Upper lobe of left lung (tissue), 6 donors: ENCODE results near the gene FIBCD1. TPM values are rescaled to one million over a fixed set of nuclear protein-coding genes. Genes with fewer than 3 reads are reported as not detected.
A peak's percentile ranks its signal among the peaks of the same experiment; 100 is the strongest.

Experiments
- ATAC-seq, 2 donors: fragments of 200-7000 bp; cut with Tn5 transposase; one replicate each; pipeline ENCODE4 v1.9.1; 2022; ENCODE audit warnings: mild to moderate bottlenecking in 2 of 2, moderate library complexity in 2 of 2; ENCODE audit not compliant: low FRiP score in 2 of 2
- DNase-seq, 2 donors: peaks; one replicate each; pipeline ENCODE4 v3.0.0-alpha.2; 2019 to 2020
- H3K27ac ChIP-seq, 4 donors: fragments of 200-600 bp; sonication (generic); one replicate each; pipeline ENCODE4 v1.5.1; 2016 to 2019
- H3K27me3 ChIP-seq, 4 donors: fragments of 200-600 bp; sonication (generic); one replicate each; pipeline ENCODE4 v1.5.1; 2017 to 2019
- H3K36me3 ChIP-seq, 4 donors: fragments of 200-600 bp; sonication (generic); one replicate each; pipeline ENCODE4 v1.5.1; 2016 to 2019
- H3K4me1 ChIP-seq, 4 donors: fragments of 200-600 bp; sonication (generic); one replicate each; pipeline ENCODE4 v1.5.1; 2018 to 2019
- H3K4me3 ChIP-seq, 4 donors: fragments of 200-600 bp; sonication (generic); one replicate each; pipeline ENCODE4 v1.5.1; 2017 to 2019; ENCODE audit warnings: mild to moderate bottlenecking in 2 of 4, moderate library complexity in 1 of 4
- H3K9me3 ChIP-seq, 4 donors: fragments of 200-600 bp; sonication (generic); one replicate each; pipeline ENCODE4 v1.5.1; 2018 to 2019
- CTCF ChIP-seq, 6 experiments: fragments of 450-650 bp in 4 of 6; fragments of 200-600 bp in 2 of 6; sonication (generic) in 2 of 6; IDR thresholded peaks; one replicate each; pipeline ENCODE4 v1.5.1; 2016 to 2019; ENCODE audit warnings: antibody characterized with exemption in 6 of 6
- EP300 ChIP-seq, 4 donors: sonication (generic); formaldehyde crosslinking; IDR thresholded peaks; one replicate each; pipeline ENCODE4 v1.5.1; 2017; ENCODE audit warnings: antibody characterized with exemption in 4 of 4, control low read depth in 2 of 4
- POLR2A ChIP-seq, 4 donors: fragments of 450-650 bp; IDR thresholded peaks; one replicate each; pipeline ENCODE4 v1.5.1; 2016 to 2017; ENCODE audit warnings: antibody characterized with exemption in 4 of 4, mild to moderate bottlenecking in 2 of 4
- POLR2AphosphoS5 ChIP-seq, 2 donors: sonication (generic); formaldehyde crosslinking; IDR thresholded peaks; one replicate each; pipeline ENCODE4 v1.5.1; 2017; ENCODE audit warnings: antibody characterized with exemption in 2 of 2
- WGBS, 2 donors: methylation state at CpG; one replicate each; pipeline ENCODE4 v1.1.5; 2017 to 2018; 5-methylcytosine and 5-hydroxymethylcytosine counted together
- total RNA-seq, 6 donors: library from RNA; depleted of rRNA in 4 of 6; stranded (reverse); fragments of >200 nt in 4 of 6; gene quantifications; one replicate each; pipeline versions ENCODE4 v1.1.0 to v1.2.1, GENCODE V29; 2016 to 2021
- donor health status: DM: no; HTN: no; CAD: no; lungs with moderate emphysema.
- donor health status: DM: no; HTN: yes; CAD: no; lungs with severe emphysema.

FIBCD1 gene
- total RNA-seq, 6 donors from 2014 or later = 0.30 to 15.8 (median 4.1) TPM

- Histone ChIP-seq H3K9me3 (no peaks in the 10 kb centered on the region), H3K4me1 (no peaks in the 10 kb centered on the region), H3K27ac (no peak overlapping the region), H3K36me3 (peaks cover 27 to 100% (median 84%) of the 10 kb centered on the region in 4 donors), H3K27me3 (no peaks in the 10 kb centered on the region), H3K4me3 (no peak overlapping the region)
- WGBS, 2 donors = 90 to 93% methylated on average over 32 to 35 of the region's 35 CpGs
- no peak for TF ChIP-seq POLR2AphosphoS5 (IDR thresholded peaks at IDR 0.05)
- ATAC-seq (no peak), DNase-seq (peak in 1 of 2 donors; percentile 68)
Measured at GRCh38 chr9:130885484-130886375, 53.3 kb downstream of the FIBCD1 start.

DNA sequence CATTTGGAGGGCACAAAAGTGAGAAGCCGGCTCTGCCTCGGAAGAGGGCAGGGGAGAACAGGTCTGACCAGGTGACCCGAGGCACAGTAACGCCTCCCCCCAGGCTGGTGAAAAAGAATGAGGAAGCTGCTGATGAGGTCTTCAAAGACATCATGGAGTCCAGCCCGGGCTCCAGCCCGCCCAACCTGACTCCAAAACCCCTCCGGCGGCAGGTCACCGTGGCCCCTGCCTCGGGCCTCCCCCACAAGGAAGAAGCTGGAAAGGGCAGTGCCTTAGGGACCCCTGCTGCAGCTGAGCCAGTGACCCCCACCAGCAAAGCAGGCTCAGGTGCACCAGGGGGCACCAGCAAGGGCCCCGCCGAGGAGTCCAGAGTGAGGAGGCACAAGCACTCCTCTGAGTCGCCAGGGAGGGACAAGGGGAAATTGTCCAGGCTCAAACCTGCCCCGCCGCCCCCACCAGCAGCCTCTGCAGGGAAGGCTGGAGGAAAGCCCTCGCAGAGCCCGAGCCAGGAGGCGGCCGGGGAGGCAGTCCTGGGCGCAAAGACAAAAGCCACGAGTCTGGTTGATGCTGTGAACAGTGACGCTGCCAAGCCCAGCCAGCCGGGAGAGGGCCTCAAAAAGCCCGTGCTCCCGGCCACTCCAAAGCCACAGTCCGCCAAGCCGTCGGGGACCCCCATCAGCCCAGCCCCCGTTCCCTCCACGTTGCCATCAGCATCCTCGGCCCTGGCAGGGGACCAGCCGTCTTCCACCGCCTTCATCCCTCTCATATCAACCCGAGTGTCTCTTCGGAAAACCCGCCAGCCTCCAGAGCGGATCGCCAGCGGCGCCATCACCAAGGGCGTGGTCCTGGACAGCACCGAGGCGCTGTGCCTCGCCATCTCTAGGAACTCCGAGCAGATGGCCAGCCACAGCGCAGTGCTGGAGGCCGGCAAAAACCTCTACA lies 54.2 kb downstream of the FIBCD1 start:
- DNase-seq (peak in 1 of 2 donors; percentile 79), ATAC-seq (no peak)
- Histone ChIP-seq H3K4me1 (no peaks in the 10 kb centered on the region), H3K36me3 (peaks cover 35 to 100% (median 86%) of the 10 kb centered on the region in 4 donors), H3K27ac (no peak overlapping the region), H3K9me3 (no peaks in the 10 kb centered on the region), H3K4me3 (no peak overlapping the region), H3K27me3 (no peaks in the 10 kb centered on the region)
- no peak for TF ChIP-seq CTCF (IDR thresholded peaks at IDR 0.05)
- no peak for TF ChIP-seq POLR2A (IDR thresholded peaks at IDR 0.05)
- no peak for TF ChIP-seq POLR2AphosphoS5 (IDR thresholded peaks at IDR 0.05)
- no peak for TF ChIP-seq EP300 (IDR thresholded peaks at IDR 0.05)
- 90 to 93% methylated on average over 40 to 47 of the region's 47 CpGs for WGBS, 2 donors

DNA sequence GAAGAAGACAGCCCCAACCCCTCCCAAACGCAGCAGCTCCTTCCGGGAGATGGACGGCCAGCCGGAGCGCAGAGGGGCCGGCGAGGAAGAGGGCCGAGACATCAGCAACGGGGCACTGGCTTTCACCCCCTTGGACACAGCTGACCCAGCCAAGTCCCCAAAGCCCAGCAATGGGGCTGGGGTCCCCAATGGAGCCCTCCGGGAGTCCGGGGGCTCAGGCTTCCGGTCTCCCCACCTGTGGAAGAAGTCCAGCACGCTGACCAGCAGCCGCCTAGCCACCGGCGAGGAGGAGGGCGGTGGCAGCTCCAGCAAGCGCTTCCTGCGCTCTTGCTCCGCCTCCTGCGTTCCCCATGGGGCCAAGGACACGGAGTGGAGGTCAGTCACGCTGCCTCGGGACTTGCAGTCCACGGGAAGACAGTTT lies 54.9 kb downstream of the FIBCD1 start:
- 95% methylated on average over 21 of the region's 25 CpGs; no CpG with 5 or more reads in 1 of the 2 donors for WGBS, 2 donors
- peaks cover 35 to 100% (median 88%) of the 10 kb centered on the region in 4 donors for H3K36me3 ChIP-seq
- TF ChIP-seq CTCF (IDR thresholded peaks at IDR 0.05) = no peak
- TF ChIP-seq EP300 (IDR thresholded peaks at IDR 0.05) = no peak
- TF ChIP-seq POLR2A (IDR thresholded peaks at IDR 0.05) = no peak
- no peak for TF ChIP-seq POLR2AphosphoS5 (IDR thresholded peaks at IDR 0.05)
- H3K9me3 ChIP-seq = no peaks in the 10 kb centered on the region
- ATAC-seq = no peak
- H3K4me1 ChIP-seq = no peaks in the 10 kb centered on the region
- H3K27me3 ChIP-seq = no peaks in the 10 kb centered on the region
- no peak overlapping the region for H3K27ac ChIP-seq
- peak in 1 of 2 donors; percentile 73 for DNase-seq
- no peak overlapping the region for H3K4me3 ChIP-seq

GRCh38 chr9:130883479-130883878 lies 55.6 kb downstream of the FIBCD1 start:
- DNase-seq (no peak), ATAC-seq (no peak)
- 86 to 90% methylated on average over 5 of the region's 5 CpGs for WGBS, 2 donors
- no peaks in the 10 kb centered on the region for H3K4me1 ChIP-seq
- no peaks in the 10 kb centered on the region for H3K9me3 ChIP-seq
- TF ChIP-seq POLR2A (IDR thresholded peaks at IDR 0.05) (no peak), CTCF (IDR thresholded peaks at IDR 0.05) (no peak)
- no peaks in the 10 kb centered on the region for H3K27me3 ChIP-seq
- H3K36me3 ChIP-seq = peaks cover 35 to 100% (median 90%) of the 10 kb centered on the region in 4 donors
- H3K4me3 ChIP-seq = no peak overlapping the region
- H3K27ac ChIP-seq = no peak overlapping the region

- Histone ChIP-seq H3K27ac (no peak overlapping the region), H3K9me3 (no peaks in the 10 kb centered on the region), H3K36me3 (peaks cover 35 to 99% (median 90%) of the 10 kb centered on the region in 4 donors), H3K4me3 (no peak overlapping the region), H3K27me3 (no peaks in the 10 kb centered on the region), H3K4me1 (no peaks in the 10 kb centered on the region)
- TF ChIP-seq EP300 (IDR thresholded peaks at IDR 0.05) = no peak
- no peak for TF ChIP-seq POLR2A (IDR thresholded peaks at IDR 0.05)
- no peak for TF ChIP-seq POLR2AphosphoS5 (IDR thresholded peaks at IDR 0.05)
- ATAC-seq (no peak), DNase-seq (no peak)
- 96% methylated on average over 7 to 15 of the region's 15 CpGs for WGBS, 2 donors
Measured at GRCh38 chr9:130882696-130883225, 56.3 kb downstream of the FIBCD1 start.
